Omental fat pad (tissue), 4 donors: ENCODE measurements around the gene EXT2. TPM values are rescaled to one million over a fixed set of nuclear protein-coding genes. Genes with fewer than 3 reads are reported as not detected.

Experiments used
- ATAC-seq: fragments of 150-250 bp; one replicate; pipeline ENCODE4 v1.9.1; 2016; ENCODE audit warnings: mild to moderate bottlenecking, moderate library complexity; ENCODE audit not compliant: low FRiP score
- DNase-seq: peaks from one replicate; pipeline ENCODE4 v3.0.0-alpha.2; 2019; ENCODE audit warnings: low spot score
- CTCF ChIP-seq, 3 donors: fragments of 450-650 bp; IDR thresholded peaks; one replicate each; pipeline ENCODE4 v1.5.1; 2016 to 2017; ENCODE audit warnings: antibody characterized with exemption in 3 of 3, mild to moderate bottlenecking in 3 of 3, moderate library complexity in 2 of 3
- total RNA-seq, 4 donors: library from RNA; depleted of rRNA; stranded (reverse); fragments of >200 nt; gene quantifications; one replicate each; pipeline ENCODE4 v1.1.0, GENCODE V29; 2016

Gene EXT2
- total RNA-seq, 4 donors from 2014 or later, result 60.5 to 91.0 (median 76.1) TPM

- no peak for TF ChIP-seq CTCF (IDR thresholded peaks at IDR 0.05)
- no peak for ATAC-seq
- no peak for DNase-seq
Observed at GRCh38 chr11:44138980-44139379, 43.5 kb downstream of the EXT2 start.

- DNase-seq (no peak), ATAC-seq (no peak)
- TF ChIP-seq CTCF (IDR thresholded peaks at IDR 0.05), result no peak
Observed at GRCh38 chr11:44139565-44140330, 44.3 kb downstream of the EXT2 start.

GRCh38 chr11:44140372-44140771 is 44.9 kb downstream of the EXT2 start:
- no peak for ATAC-seq
- TF ChIP-seq CTCF (IDR thresholded peaks at IDR 0.05), result no peak
- no peak for DNase-seq

- no peak for ATAC-seq
- no peak for DNase-seq
- no peak for TF ChIP-seq CTCF (IDR thresholded peaks at IDR 0.05)
Observed at GRCh38 chr11:44140805-44141204, 45.3 kb downstream of the EXT2 start.

DNA sequence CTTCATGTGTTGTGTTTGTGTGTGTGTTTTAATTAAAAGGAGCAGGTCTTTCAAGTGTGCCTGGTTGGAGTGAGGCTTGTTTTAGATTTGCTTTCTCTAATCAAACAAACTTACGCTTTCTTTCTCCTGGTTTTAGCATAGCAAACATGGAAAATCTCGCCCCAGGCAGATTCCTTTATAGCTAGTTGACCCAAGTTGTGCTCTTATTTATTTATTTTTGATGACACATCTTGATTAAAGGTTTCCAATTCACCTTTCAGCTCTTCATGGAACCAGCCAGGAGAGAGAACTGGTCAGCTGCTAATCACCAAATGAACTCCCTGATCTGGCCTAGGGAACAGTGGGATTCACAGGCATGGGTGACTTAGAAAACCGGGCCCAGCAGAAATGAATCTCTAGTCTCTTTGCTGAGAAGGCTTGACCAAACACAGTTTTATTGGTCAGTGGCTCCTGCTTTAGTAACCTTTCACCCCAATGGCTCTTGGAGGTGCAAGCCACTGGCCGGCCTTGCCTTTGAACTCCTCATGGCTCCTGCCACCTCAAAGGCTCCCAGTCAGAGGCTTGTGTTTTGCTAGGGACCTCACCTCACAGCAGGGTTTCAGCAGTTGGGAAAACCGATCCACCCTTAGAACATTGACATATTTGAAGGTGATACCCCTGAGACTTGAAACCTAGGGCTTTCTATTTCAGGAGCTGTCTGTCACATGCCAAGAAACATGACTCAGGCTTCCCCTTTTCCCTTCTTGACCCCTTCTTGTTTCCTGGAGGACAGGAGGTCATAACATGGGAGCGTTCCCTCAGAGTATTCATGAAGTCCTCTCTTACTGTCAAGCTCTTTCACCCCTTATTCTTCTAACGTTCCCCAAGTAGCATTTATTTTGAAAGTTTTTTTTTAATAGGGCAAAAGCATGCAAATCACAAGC is 48.8 kb downstream of the EXT2 start:
- no peak for TF ChIP-seq CTCF (IDR thresholded peaks at IDR 0.05)
- DNase-seq, result no peak
- ATAC-seq, result no peak

- ATAC-seq (no peak), DNase-seq (no peak)
- no peak for TF ChIP-seq CTCF (IDR thresholded peaks at IDR 0.05)
Observed at GRCh38 chr11:44145011-44145775, 49.7 kb downstream of the EXT2 start.
